Measurements from ENCODE around the gene KHSRP. TPM values are rescaled to one million over a fixed set of nuclear protein-coding genes. Genes with fewer than 3 reads are reported as not detected.

The KHSRP gene
- 415 and 424 TPM in 2 replicates for total RNA-seq

- H3K4me1 Mint-ChIP-seq (ENCODE audit: low read depth): peaks cover 28% of the 10 kb centered on the region
- no peaks in the 10 kb centered on the region for H3K27me3 Mint-ChIP-seq (ENCODE audit: insufficient read depth)
- H3K4me3 Mint-ChIP-seq: peak within 1 kb of the TSS; percentile 94
- intact Hi-C loops (cut with micrococcal nuclease): loop anchor here (10.0 kb wide), 1 partner anchor 800 kb away; the partner anchor contains the start of genes SAFB and SAFB2
- H3K36me3 Mint-ChIP-seq (ENCODE audit: low read depth): peaks cover 19% of the 10 kb centered on the region
- peak within 1 kb of the TSS; percentile 90 for H3K27ac Mint-ChIP-seq
- DNase-seq (ENCODE audit: low spot score): no peak
- no peaks in the 10 kb centered on the region for H3K9me3 Mint-ChIP-seq
Observed at GRCh38 chr19:6424195-6424938, at the start of gene KHSRP. TSS of gene KHSRP (minus strand) at chr19:6424811. CDS start at chr19:6424701, 110 bp downstream.

- Mint-ChIP-seq H3K27me3 (ENCODE audit: insufficient read depth) (no peaks in the 10 kb centered on the region), H3K4me3 (no peak overlapping the region), H3K9me3 (no peaks in the 10 kb centered on the region), H3K36me3 (ENCODE audit: low read depth) (peaks cover 24% of the 10 kb centered on the region), H3K4me1 (ENCODE audit: low read depth) (no peaks in the 10 kb centered on the region), H3K27ac (no peak overlapping the region)
- no peak for DNase-seq (ENCODE audit: low spot score)
- intact Hi-C loops (cut with micrococcal nuclease): no loop called here
Observed at GRCh38 chr19:6473647-6474046, 49.0 kb upstream of the KHSRP start.

- intact Hi-C loops (cut with micrococcal nuclease): no loop called here
- Mint-ChIP-seq H3K27me3 (ENCODE audit: insufficient read depth) (no peaks in the 10 kb centered on the region), H3K4me3 (no peak overlapping the region), H3K27ac (no peak overlapping the region), H3K9me3 (no peaks in the 10 kb centered on the region), H3K36me3 (ENCODE audit: low read depth) (peaks cover 29% of the 10 kb centered on the region), H3K4me1 (ENCODE audit: low read depth) (no peaks in the 10 kb centered on the region)
- DNase-seq (ENCODE audit: low spot score): no peak
Observed at GRCh38 chr19:6472713-6473112, 48.1 kb upstream of the KHSRP start.

- Mint-ChIP-seq H3K4me1 (ENCODE audit: low read depth) (no peaks in the 10 kb centered on the region), H3K27ac (no peak overlapping the region), H3K4me3 (no peak overlapping the region), H3K36me3 (ENCODE audit: low read depth) (peaks cover 27% of the 10 kb centered on the region), H3K9me3 (no peaks in the 10 kb centered on the region), H3K27me3 (ENCODE audit: insufficient read depth) (no peaks in the 10 kb centered on the region)
- no peak for DNase-seq (ENCODE audit: low spot score)
- intact Hi-C loops (cut with micrococcal nuclease): no loop called here
Observed at GRCh38 chr19:6471076-6471475, 46.5 kb upstream of the KHSRP start.

GRCh38 chr19:6470173-6470572 is 45.6 kb upstream of the KHSRP start:
- intact Hi-C loops (cut with micrococcal nuclease): no loop called here
- Mint-ChIP-seq H3K36me3 (ENCODE audit: low read depth) (peaks cover 24% of the 10 kb centered on the region), H3K27me3 (ENCODE audit: insufficient read depth) (no peaks in the 10 kb centered on the region), H3K4me3 (no peak overlapping the region), H3K4me1 (ENCODE audit: low read depth) (no peaks in the 10 kb centered on the region), H3K27ac (no peak overlapping the region), H3K9me3 (no peaks in the 10 kb centered on the region)
- DNase-seq (ENCODE audit: low spot score): no peak

- Mint-ChIP-seq H3K27ac (no peak overlapping the region), H3K36me3 (ENCODE audit: low read depth) (peaks cover 21% of the 10 kb centered on the region), H3K9me3 (no peaks in the 10 kb centered on the region), H3K4me3 (no peak overlapping the region), H3K27me3 (ENCODE audit: insufficient read depth) (peaks cover 4% of the 10 kb centered on the region), H3K4me1 (ENCODE audit: low read depth) (no peaks in the 10 kb centered on the region)
- no peak for DNase-seq (ENCODE audit: low spot score)
- intact Hi-C loops (cut with micrococcal nuclease): no loop called here
Observed at GRCh38 chr19:6467384-6467783, 42.8 kb upstream of the KHSRP start.

GRCh38 chr19:6466526-6467248 is 42.1 kb upstream of the KHSRP start:
- intact Hi-C loops (cut with micrococcal nuclease): no loop called here
- H3K4me3 Mint-ChIP-seq: no peak overlapping the region
- peaks cover 21% of the 10 kb centered on the region for H3K36me3 Mint-ChIP-seq (ENCODE audit: low read depth)
- H3K27ac Mint-ChIP-seq: no peak overlapping the region
- no peaks in the 10 kb centered on the region for H3K4me1 Mint-ChIP-seq (ENCODE audit: low read depth)
- H3K9me3 Mint-ChIP-seq: no peaks in the 10 kb centered on the region
- peaks cover 4% of the 10 kb centered on the region for H3K27me3 Mint-ChIP-seq (ENCODE audit: insufficient read depth)
- DNase-seq (ENCODE audit: low spot score): no peak

GRCh38 chr19:6465663-6466062 is 41.1 kb upstream of the KHSRP start:
- H3K27me3 Mint-ChIP-seq (ENCODE audit: insufficient read depth): peaks cover 4% of the 10 kb centered on the region
- H3K36me3 Mint-ChIP-seq (ENCODE audit: low read depth): peaks cover 18% of the 10 kb centered on the region
- no peak overlapping the region for H3K4me3 Mint-ChIP-seq
- H3K9me3 Mint-ChIP-seq: no peaks in the 10 kb centered on the region
- intact Hi-C loops (cut with micrococcal nuclease): no loop called here
- H3K4me1 Mint-ChIP-seq (ENCODE audit: low read depth): no peaks in the 10 kb centered on the region
- no peak overlapping the region for H3K27ac Mint-ChIP-seq
- no peak for DNase-seq (ENCODE audit: low spot score)

GRCh38 chr19:6465006-6465405 is 40.4 kb upstream of the KHSRP start:
- Mint-ChIP-seq H3K27me3 (ENCODE audit: insufficient read depth) (peaks cover 4% of the 10 kb centered on the region), H3K27ac (no peak overlapping the region), H3K4me1 (ENCODE audit: low read depth) (peaks cover 2% of the 10 kb centered on the region), H3K4me3 (no peak overlapping the region), H3K9me3 (no peaks in the 10 kb centered on the region), H3K36me3 (ENCODE audit: low read depth) (peaks cover 15% of the 10 kb centered on the region)
- DNase-seq (ENCODE audit: low spot score): no peak
- intact Hi-C loops (cut with micrococcal nuclease): no loop called here

GRCh38 chr19:6464070-6464873 is 39.7 kb upstream of the KHSRP start, which contains the start of gene CRB3:
TSS of gene CRB3 (plus strand) at chr19:6464271. CDS start at chr19:6464702, 431 bp downstream.
- Mint-ChIP-seq H3K27me3 (ENCODE audit: insufficient read depth) (peaks cover 4% of the 10 kb centered on the region), H3K4me3 (no peak within 1 kb of the TSS), H3K36me3 (ENCODE audit: low read depth) (peaks cover 11% of the 10 kb centered on the region), H3K4me1 (ENCODE audit: low read depth) (peaks cover 4% of the 10 kb centered on the region), H3K27ac (no peak within 1 kb of the TSS), H3K9me3 (no peaks in the 10 kb centered on the region)
- no peak for DNase-seq (ENCODE audit: low spot score)
- intact Hi-C loops (cut with micrococcal nuclease): no loop called here

- peak; percentile 95 for DNase-seq (ENCODE audit: low spot score)
- H3K27ac Mint-ChIP-seq: peak overlapping the region; percentile 84
- H3K4me1 Mint-ChIP-seq (ENCODE audit: low read depth): peaks cover 21% of the 10 kb centered on the region
- peaks cover 10% of the 10 kb centered on the region for H3K36me3 Mint-ChIP-seq (ENCODE audit: low read depth)
- peaks cover 4% of the 10 kb centered on the region for H3K27me3 Mint-ChIP-seq (ENCODE audit: insufficient read depth)
- peak overlapping the region; percentile 89 for H3K4me3 Mint-ChIP-seq
- intact Hi-C loops (cut with micrococcal nuclease): loop anchor here (1.0 kb wide), 12 partner anchors 16 to 556 kb away; partner anchors contain the start of genes CLPP, DENND1C, GPR108 and GTF2F1
- H3K9me3 Mint-ChIP-seq: peaks cover 2% of the 10 kb centered on the region
Observed at GRCh38 chr19:6460099-6460884, 35.7 kb upstream of the KHSRP start.
